Measurements from ENCODE around the gene NRIP3. TPM values are rescaled to one million over a fixed set of nuclear protein-coding genes. Genes with fewer than 3 reads are reported as not detected.

The NRIP3 gene
- total and polyA plus RNA-seq, 9 of the 15 experiments (the other 6 are each of a cell fraction or from before 2014, with no cell fraction given), result 4.4 to 18.7 (median 11.6) TPM

DNA sequence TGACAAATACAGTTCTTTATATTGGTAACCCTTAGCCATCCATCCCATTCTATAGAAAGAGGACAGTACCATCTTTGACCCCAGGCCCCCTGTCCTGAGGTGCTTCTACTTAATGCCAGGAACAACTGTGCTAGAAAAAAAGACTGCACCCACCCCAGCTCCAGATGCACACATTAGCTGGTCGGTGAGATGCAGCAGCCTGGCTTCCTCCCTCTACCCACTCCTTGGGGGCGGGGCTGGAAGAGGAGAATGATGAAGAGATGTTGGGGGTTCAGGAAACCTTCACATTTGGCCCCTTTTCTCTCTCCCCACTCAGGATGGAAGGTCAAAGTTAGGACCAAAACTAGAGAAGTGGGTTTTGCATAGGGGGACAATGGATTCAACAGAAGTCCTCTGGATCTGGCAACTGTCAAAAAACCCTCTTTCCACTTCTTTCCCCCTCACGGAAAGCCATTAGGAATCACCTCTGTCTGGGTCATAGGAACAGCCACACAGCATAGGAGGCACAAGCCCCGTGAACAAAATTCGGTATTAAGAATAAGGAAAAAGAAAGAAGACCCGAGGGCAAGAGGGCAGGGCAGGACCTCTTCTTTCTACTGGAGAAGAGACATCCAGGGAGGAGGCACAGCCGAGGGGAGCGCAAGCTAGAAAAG lies 755 bp downstream of the NRIP3 start (continued):
- no peak for TF ChIP-seq CREB1 (IDR thresholded peaks at IDR 0.05)
- no peak for TF ChIP-seq CREB1 (CRISPR knock-in tag; IDR thresholded peaks at IDR 0.05)
- TF ChIP-seq ZNF518B (CRISPR knock-in tag; IDR thresholded peaks at IDR 0.05), result no peak
- TF ChIP-seq HMBOX1 (IDR thresholded peaks at IDR 0.05), result no peak
- TF ChIP-seq ZNF280A (IDR thresholded peaks at IDR 0.05; ENCODE audit: low read depth, partially characterized antibody), result no peak
- TF ChIP-seq NCOA6 (IDR thresholded peaks at IDR 0.05), result no peak
- no peak for TF ChIP-seq SMARCB1 (IDR thresholded peaks at IDR 0.05; ENCODE audit: insufficient read length, low read depth)
- TF ChIP-seq HES1 (IDR thresholded peaks at IDR 0.05; ENCODE audit: low read depth), result no peak
- no peak for TF ChIP-seq SAFB (IDR thresholded peaks at IDR 0.05; ENCODE audit: borderline replicate concordance, low read depth, low read length)
- TF ChIP-seq ZNF561 (CRISPR knock-in tag; conservative IDR thresholded peaks at IDR 0.05), result no peak
- 0 out of 4 replicates have a peak, but pooled peaks of 1 of the 2 experiments have one; percentile 1 for TF ChIP-seq MAZ (CRISPR knock-in tag; conservative IDR thresholded peaks at IDR 0.05 in 1 of 2, IDR thresholded peaks at IDR 0.05 in 1 of 2)
- no peak for TF ChIP-seq ZNF764 (CRISPR knock-in tag; IDR thresholded peaks at IDR 0.05; ENCODE audit: low read depth)
- no peak for TF ChIP-seq GATAD2A (IDR thresholded peaks at IDR 0.05)
- TF ChIP-seq CHAMP1 (IDR thresholded peaks at IDR 0.05), result no peak
- peak; percentile 36; the same call in 1 of the 2 replicates for TF ChIP-seq GTF2E2 (tag; IDR thresholded peaks at IDR 0.05)
- TF ChIP-seq SRSF1 (IDR thresholded peaks at IDR 0.05; ENCODE audit: low read depth, low read length), result no peak
- no peak for TF ChIP-seq CC2D1A (IDR thresholded peaks at IDR 0.05)
- TF ChIP-seq, protein P1, sequence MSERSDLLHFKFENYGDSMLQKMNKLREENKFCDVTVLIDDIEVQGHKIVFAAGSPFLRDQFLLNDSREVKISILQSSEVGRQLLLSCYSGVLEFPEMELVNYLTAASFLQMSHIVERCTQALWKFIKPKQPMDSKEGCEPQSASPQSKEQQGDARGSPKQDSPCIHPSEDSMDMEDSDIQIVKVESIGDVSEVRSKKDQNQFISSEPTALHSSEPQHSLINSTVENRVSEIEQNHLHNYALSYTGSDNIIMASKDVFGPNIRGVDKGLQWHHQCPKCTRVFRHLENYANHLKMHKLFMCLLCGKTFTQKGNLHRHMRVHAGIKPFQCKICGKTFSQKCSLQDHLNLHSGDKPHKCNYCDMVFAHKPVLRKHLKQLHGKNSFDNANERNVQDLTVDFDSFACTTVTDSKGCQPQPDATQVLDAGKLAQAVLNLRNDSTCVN (CRISPR knock-in tag; IDR thresholded peaks at IDR 0.05), result no peak
- TF ChIP-seq POLR2A (conservative IDR thresholded peaks at IDR 0.05), result no peak

Measured in K562 (cell line).